RPMI8226 (cell line): ENCODE results near the gene RBP3.
"Not testable (repeated sequence)": the region's sequence is repeated elsewhere in the genome, so short reads cannot be mapped to it uniquely, and the experiment has no call there.

Experiments
- DNase-seq: peaks from one replicate; pipeline ENCODE4 v3.0.0-alpha.2; 2015

Gene RBP3

DNA sequence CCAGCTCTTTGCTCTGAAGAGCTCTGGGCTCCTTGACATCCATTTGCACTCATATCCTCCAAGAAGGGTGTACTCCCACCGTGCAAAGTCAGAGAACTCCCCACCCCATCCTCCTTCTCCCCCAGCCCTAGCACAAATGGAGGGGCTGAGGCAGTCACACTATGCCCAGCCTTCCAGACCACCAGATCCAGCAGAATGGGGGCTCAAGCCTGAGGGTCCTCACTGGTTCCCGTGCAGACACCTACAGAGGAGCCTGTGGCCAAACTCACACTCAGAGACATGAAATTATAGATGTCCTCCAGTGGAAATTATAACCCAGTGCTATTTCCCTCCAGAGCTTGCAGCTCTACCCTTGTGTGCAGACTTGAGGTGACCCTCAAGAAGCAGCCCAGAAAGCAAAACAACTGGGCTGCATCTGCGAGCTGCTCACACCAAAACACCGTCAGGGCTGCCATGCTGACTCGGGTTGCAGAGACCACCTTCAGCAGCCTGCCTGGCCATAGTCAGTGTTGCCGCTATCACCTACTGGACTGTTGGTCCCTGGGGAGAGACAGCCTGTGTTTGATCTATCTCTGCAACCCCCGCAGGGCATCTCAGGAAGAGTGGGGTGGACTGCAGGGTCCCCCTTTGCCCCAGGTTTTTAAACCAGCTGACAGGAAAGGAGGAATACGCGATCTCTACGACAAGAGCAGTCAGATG is 28.5 kb downstream of the RBP3 start:
- no peak for DNase-seq

DNA sequence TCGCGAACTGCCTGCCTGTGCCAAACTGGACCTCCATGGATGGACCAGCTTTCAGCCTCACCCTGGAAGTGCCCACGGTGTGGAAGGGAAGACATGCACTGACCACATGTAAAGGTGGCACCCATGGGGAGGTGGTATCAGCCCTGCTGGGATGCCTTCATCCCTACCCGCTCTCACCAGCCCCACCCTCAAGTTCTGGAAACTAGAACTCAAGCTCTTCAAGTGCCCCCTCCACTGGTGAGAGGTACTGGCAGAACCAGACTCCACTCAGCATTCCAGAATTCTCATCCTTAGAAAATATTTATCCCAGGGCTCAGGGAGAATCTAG is 30.0 kb downstream of the RBP3 start:
- no peak for DNase-seq

- DNase-seq, result no peak
These were observed 30.7 kb downstream of the RBP3 start for GRCh38 chr10:47378606-47379444.

GRCh38 chr10:47379445-47379785 is 31.3 kb downstream of the RBP3 start:
- DNase-seq, result no peak

- DNase-seq, result no peak
These were observed 31.7 kb downstream of the RBP3 start for GRCh38 chr10:47379901-47380300.

DNA sequence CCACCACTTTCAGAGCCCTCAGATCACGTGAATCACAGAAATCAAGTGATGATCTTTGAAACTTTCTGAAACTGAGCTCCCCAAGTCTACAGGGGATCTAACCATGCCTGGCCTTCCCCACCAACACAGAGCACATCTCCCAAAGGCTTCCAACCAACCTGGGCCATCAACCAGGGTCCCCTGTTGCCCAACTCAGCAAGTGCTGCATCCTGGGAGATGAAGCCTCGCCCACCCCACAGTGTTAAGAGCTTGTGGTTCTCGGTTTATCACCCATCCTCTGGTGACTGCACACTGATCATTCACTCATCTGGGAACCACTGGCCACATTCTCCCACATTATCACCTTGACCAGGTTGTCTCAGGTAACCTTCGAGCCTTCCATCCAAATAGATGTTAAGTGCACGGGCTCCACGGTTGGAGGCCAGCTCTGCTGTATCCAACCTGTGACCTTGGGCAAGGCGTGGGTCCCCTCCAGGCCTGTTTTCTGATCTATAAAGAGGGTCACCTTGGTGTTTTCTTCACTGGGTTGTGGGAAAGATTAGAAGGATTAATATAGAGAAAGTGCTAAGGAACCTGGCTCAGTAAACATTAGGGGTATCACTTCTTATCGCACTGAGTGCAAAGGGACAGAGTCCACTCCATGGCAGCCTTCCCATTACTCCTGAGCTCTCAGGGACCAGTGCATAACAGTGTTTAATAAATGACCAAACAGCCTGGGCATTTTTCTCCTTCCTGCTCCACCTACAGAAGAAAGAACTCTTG is 32.4 kb downstream of the RBP3 start:
- DNase-seq, result no peak

DNA sequence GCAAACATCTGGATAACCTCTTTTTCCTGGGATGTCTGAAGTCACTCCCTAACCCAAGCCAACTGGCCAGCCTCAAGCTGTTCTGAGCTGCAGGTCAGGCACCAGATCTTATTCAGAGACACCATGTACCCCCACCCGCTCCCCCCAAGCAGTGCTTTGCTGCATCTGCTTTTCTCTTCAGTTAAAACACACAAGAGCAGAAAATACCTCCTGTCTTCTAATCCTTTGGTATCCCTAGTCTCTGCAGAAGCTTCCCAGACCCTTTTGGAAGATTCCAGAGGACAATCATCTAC is 32.9 kb downstream of the RBP3 start:
- DNase-seq, result no peak

DNA sequence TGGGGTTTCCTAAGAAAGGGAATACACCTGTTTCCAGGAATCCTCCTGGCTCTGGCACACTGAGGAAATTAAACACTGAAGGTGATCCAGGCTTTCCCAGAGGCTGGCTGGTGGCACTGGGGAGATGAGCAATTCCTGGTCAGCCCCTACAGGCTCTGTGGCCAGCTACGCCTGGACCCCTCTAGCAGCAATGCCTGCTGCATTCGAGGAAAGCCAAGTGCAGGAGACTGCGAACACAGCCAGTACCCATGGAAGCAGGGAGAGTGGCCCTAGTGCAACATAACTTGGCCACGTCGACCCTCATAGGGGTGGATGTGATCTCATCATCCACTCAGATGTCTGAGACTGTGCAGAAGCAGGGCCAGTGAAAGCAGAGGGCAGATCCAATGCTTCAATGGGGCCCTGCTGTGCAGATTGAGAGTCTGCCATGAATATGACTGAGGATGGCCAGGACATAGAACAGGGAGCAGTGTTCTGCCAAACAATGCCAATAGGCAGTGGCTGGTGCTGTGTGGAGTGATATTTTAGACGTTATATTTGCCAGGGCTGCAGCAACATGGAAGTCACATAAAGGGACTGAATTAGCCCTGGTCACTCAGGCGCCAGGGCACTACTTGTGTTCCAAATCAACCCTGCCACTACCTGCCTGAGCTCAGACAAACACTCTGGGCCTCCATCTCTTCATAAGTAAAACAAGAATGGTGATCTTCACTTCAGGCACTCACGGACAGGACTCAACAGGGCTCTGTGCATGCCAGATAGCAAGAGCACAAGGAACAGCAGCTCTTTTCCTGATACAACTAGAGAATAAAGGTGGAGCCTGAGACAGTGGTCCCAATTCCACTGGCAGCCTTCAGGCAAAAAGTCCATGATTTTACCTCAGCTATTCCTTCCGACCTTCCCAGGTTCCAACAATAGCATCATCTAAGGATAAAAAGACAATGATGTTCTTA is 33.5 kb downstream of the RBP3 start:
- no peak for DNase-seq

- peak; percentile 32 for DNase-seq
These were observed 35.3 kb downstream of the RBP3 start for GRCh38 chr10:47383261-47384147.

DNA sequence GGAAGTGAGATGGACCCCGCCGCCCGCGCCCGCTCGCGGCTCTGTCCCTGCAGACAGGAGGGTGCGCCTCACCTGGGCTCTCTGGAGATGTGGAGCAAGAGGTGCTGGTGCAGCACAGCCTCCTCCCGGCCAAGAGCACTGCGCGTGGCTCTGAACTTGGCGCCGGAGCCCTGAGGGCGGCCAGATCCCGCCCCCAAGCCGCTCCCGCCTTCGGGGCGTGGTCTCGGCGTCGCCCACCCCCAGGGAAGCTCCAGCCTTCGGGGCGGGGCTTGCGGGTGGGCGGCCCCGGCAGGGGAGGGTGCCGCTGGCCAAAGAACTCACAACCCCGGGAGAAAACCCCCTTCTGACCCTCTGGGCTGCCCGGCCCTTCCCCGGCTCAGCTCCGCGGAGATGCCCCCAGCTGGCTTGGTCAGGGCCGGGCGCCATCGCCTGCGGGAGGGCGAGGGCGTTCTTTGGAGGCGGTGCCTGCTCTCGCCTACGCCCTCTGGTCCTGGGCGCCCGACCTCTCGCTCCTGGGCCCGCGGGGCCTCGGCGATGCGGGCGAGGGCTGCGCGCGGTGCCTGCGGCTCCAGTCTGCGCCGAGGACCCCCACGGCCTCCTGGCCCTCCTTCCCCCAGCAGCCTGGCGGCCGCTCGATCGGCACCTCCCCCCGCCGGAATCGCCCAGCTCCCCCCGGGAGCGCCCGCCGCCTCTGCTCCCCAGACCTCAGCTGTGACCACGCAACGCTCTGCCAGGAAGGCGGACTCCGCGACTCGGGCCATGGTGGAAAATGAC is 36.2 kb downstream of the RBP3 start, which contains the start of gene ZNF488:
Gene ZNF488 (minus strand): TSS at position 146 of the 774 bp plus-strand sequence. CDS start 15,464 bp downstream, outside the sequence.
- DNase-seq, result peak; percentile 82

GRCh38 chr10:47386104-47386503 is 37.9 kb downstream of the RBP3 start:
- not testable (repeated sequence) for DNase-seq

- DNase-seq, result no peak
These were observed 40.7 kb downstream of the RBP3 start for GRCh38 chr10:47388879-47389278.

- no peak for DNase-seq
These were observed 41.5 kb downstream of the RBP3 start for GRCh38 chr10:47389619-47390018.

- no peak for DNase-seq
These were observed 48.2 kb downstream of the RBP3 start for GRCh38 chr10:47396311-47396717.

GRCh38 chr10:47397256-47397655 is 49.1 kb downstream of the RBP3 start:
- no peak for DNase-seq

DNA sequence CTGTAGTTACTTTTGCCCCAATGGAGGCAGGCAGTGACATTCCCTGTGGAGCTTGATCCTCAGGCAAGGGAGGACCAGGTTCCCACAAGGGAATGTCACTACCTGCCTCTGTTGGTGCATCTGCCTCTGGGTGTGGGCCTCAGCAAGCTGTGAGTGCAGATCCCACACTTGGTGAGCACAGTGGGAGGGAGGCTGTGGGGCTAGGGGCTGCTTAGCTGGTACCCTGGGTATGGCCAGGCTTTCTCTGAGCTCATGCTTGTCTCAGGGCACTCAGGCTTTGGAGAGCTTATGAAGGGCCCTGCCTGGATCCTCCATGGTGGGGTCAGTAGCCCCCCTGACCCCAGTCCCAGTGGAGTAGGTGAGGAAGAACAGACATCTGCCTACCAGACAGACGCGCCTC is 52.1 kb downstream of the RBP3 start:
- DNase-seq, result no peak

GRCh38 chr10:47400786-47401185 is 52.6 kb downstream of the RBP3 start:
- no peak for DNase-seq

- DNase-seq, result no peak
These were observed 53.0 kb downstream of the RBP3 start for GRCh38 chr10:47401210-47401609.

DNA sequence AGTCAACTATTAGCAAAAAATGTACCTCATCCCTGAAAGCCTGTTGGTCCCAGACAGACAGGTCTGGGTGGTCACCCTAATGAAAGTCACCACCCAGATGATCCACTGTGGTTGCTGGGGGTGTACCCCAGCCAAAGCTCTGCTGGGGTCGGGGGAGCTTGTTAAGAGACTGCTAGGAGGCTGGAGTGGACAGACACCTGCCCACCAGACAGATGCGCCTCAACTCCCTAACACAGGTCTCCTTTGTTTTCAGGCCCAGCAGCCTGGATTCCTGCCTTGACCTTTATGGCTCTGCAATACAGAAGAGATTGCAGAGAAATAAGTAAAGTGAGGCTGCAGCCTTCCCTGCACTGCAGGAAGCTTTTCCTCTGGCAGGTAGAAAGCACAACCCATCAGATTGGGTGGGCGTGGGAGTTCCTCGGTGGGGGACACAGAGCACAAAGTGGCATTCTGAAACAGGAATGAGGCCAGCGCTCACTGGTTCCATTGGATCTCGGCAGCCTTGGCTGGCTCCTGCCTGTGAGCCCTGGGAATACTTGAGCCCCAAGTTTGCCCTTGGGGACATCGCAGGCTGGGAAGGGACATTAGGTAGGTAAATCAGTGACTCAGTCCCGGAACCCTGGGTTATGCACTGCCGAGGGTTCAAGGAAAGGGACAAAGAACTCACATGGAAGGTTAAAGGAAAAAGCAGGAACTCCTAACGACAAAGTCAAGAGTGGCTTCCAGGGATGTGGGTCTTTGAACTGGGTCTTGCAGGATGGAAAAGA is 53.9 kb downstream of the RBP3 start:
- DNase-seq, result no peak

GRCh38 chr10:47402641-47403301 is 54.6 kb downstream of the RBP3 start:
- DNase-seq, result no peak
